HuH-7.5 (cell line): ENCODE results near the gene IBA57.

Experiments
- DNase-seq: peaks from one replicate; pipeline ENCODE4 v3.0.0; 2011; ENCODE audit warnings: low spot score

Gene IBA57

GRCh38 chr1:228144993-228145343 lies 20.6 kb upstream of the IBA57 start:
- no peak for DNase-seq

GRCh38 chr1:228145463-228146416 lies 19.9 kb upstream of the IBA57 start:
- peak; percentile 13 for DNase-seq

GRCh38 chr1:228146417-228147150 lies 19.0 kb upstream of the IBA57 start:
- peak; percentile 1 for DNase-seq

GRCh38 chr1:228147151-228147693 lies 18.4 kb upstream of the IBA57 start:
- peak; percentile 10 for DNase-seq

- peak; percentile 3 for DNase-seq
These were observed 17.8 kb upstream of the IBA57 start for GRCh38 chr1:228147768-228148167.

- DNase-seq, result peak; percentile 7
These were observed 17.3 kb upstream of the IBA57 start for GRCh38 chr1:228148196-228148861.

GRCh38 chr1:228148935-228149405 lies 16.6 kb upstream of the IBA57 start:
- DNase-seq, result peak; percentile 4

- DNase-seq, result peak; percentile 18
These were observed 16.0 kb upstream of the IBA57 start, which contains the start of gene GJC2 for GRCh38 chr1:228149406-228150119. GJC2 (plus strand) TSS chr1:228149930; CDS start chr1:228157759, 7,829 bp downstream.

GRCh38 chr1:228150120-228150460 lies 15.5 kb upstream of the IBA57 start:
- no peak for DNase-seq

GRCh38 chr1:228150461-228151179 lies 15.0 kb upstream of the IBA57 start:
- no peak for DNase-seq

- DNase-seq, result no peak
These were observed 14.3 kb upstream of the IBA57 start for GRCh38 chr1:228151180-228151925.

- DNase-seq, result no peak
These were observed 13.3 kb upstream of the IBA57 start for GRCh38 chr1:228152097-228152917.

GRCh38 chr1:228152918-228153258 lies 12.7 kb upstream of the IBA57 start:
- no peak for DNase-seq

GRCh38 chr1:228154021-228154669 lies 11.5 kb upstream of the IBA57 start:
- DNase-seq, result no peak

GRCh38 chr1:228154670-228155571 lies 10.7 kb upstream of the IBA57 start:
- no peak for DNase-seq

GRCh38 chr1:228155596-228156514 lies 9.7 kb upstream of the IBA57 start:
- DNase-seq, result no peak

GRCh38 chr1:228156515-228156881 lies 9.1 kb upstream of the IBA57 start:
- DNase-seq, result no peak
